GM12878 (cell line): ENCODE data around the gene RBPJL. TPM values are rescaled to one million over a fixed set of nuclear protein-coding genes. Genes with fewer than 3 reads are reported as not detected.

Source experiments
- ATAC-seq: fragments of 200-7000 bp; cut with Tn5 transposase; 3 replicates; pipeline ENCODE4 v1.9.1; 2020; ENCODE audit warnings: mild to moderate bottlenecking, moderate library complexity
- BruUV-seq: library from RNA; stranded (reverse); fragments of 400-500 nt; replicated peaks from 2 replicates; lab custom pipeline; 2021; lab: Mats Ljungman, UMichigan
- CTCF ChIA-PET: fragments of 300-600 bp; sonication (Branson Sonifier 250); formaldehyde crosslinking; extraction: SDS; loops from one replicate; lab custom pipeline; 2021; ENCODE audit warnings: inconsistent platforms; lab: Yijun Ruan, JAX
- POLR2A ChIA-PET: fragments of 350-600 bp; formaldehyde crosslinking; extraction: SDS; loops from one replicate; lab custom pipeline; 2021; ENCODE audit warnings: inconsistent platforms; lab: Charles Lee
- RAD21 ChIA-PET: fragments of 300-600 bp; sonication (Branson Sonifier 250); formaldehyde crosslinking; loops from one replicate; lab custom pipeline; 2023; ENCODE audit warnings: antibody characterized with exemption; ENCODE audit not compliant: unreplicated experiment; lab: Charles Lee
- SMC1A ChIA-PET: fragments of 300-600 bp; sonication (Branson Sonifier 250); formaldehyde crosslinking; loops from one replicate; lab custom pipeline; 2023; ENCODE audit not compliant: unreplicated experiment, uncharacterized antibody; lab: Charles Lee
- DNase-seq: peaks from one replicate; pipeline ENCODE4 v3.0.0-alpha.2; 2011; ENCODE audit warnings: low read depth, low spot score
- FAIRE-seq: peaks from 3 replicates; lab custom pipeline; 2011; peaks lifted over from hg19 to GRCh38; lab: Jason Lieb, UNC
- H2AFZ ChIP-seq: 2 replicates; pipeline ENCODE4 v1.6.0; 2011; ENCODE audit warnings: low read depth, low read length, control low read depth; ENCODE audit not compliant: control insufficient read depth
- H3K27ac ChIP-seq: 2 replicates; pipeline ENCODE4 v1.5.1; 2011; ENCODE audit warnings: control low read depth; ENCODE audit not compliant: control insufficient read depth, insufficient read depth
- H3K27me3 ChIP-seq, 2 experiments: replicated peaks in 1 of 2; 2 replicates each; pipeline versions ENCODE4 v1.6.0 to v1.6.1; 2011; ENCODE audit warnings: low read length in 1 of 2; ENCODE audit not compliant: control insufficient read depth in 2 of 2, insufficient read depth in 2 of 2
- H3K36me3 ChIP-seq, 2 experiments: 2 replicates each; pipeline ENCODE4 v1.5.1; 2011; ENCODE audit warnings: low read length in 1 of 2; ENCODE audit not compliant: control insufficient read depth in 2 of 2, insufficient read depth in 2 of 2
- H3K4me1 ChIP-seq: 2 replicates; pipeline ENCODE4 v1.6.1; 2011; ENCODE audit warnings: mild to moderate bottlenecking, low read length, moderate library complexity, mixed read lengths; ENCODE audit not compliant: control insufficient read depth, insufficient read depth
- H3K4me2 ChIP-seq: 2 replicates; pipeline ENCODE4 v1.6.0; 2011; ENCODE audit warnings: control low read depth; ENCODE audit not compliant: control insufficient read depth, insufficient read depth
- H3K4me3 ChIP-seq: fragments of 200-600 bp; sonication (generic); 2 replicates; pipeline ENCODE4 v1.5.1; 2016
- H3K79me2 ChIP-seq: 2 replicates; pipeline ENCODE4 v1.6.0; 2011; ENCODE audit warnings: low read length; ENCODE audit not compliant: control insufficient read depth, insufficient read depth
- H3K9ac ChIP-seq: 2 replicates; pipeline ENCODE4 v1.8.0; 2011; ENCODE audit warnings: low read length, control low read depth, mixed read lengths; ENCODE audit not compliant: control insufficient read depth, insufficient read depth
- H3K9me3 ChIP-seq: replicated peaks from 3 replicates; pipeline ENCODE4 v1.5.1; 2011; ENCODE audit warnings: mild to moderate bottlenecking, low read length; ENCODE audit not compliant: control insufficient read depth, insufficient read depth
- H4K20me1 ChIP-seq: 2 replicates; pipeline ENCODE4 v1.6.0; 2011; ENCODE audit not compliant: control insufficient read depth, insufficient read depth
- BCL3 ChIP-seq: IDR thresholded peaks from 2 replicates; pipeline ENCODE4 v1.6.1; 2011; ENCODE audit warnings: borderline replicate concordance, low read depth, mild to moderate bottlenecking, moderate library complexity, low read length; ENCODE audit not compliant: insufficient read depth, poor library complexity, severe bottlenecking
- CHD1 ChIP-seq: IDR thresholded peaks from 2 replicates; pipeline ENCODE4 v1.6.1; 2012; ENCODE audit warnings: low read depth, low read length, improper control_type of control experiment
- CUX1 ChIP-seq: IDR thresholded peaks from 2 replicates; pipeline ENCODE4 v1.6.1; 2012; ENCODE audit warnings: improper control_type of control experiment, low read depth, low read length; ENCODE audit not compliant: insufficient replicate concordance
- NBN ChIP-seq: fragments of 450-650 bp; IDR thresholded peaks from 2 replicates; pipeline ENCODE4 v1.6.1; 2016
- SKIL ChIP-seq: fragments of 450-650 bp; IDR thresholded peaks from 2 replicates; pipeline ENCODE4 v1.6.1; 2017; ENCODE audit warnings: mild to moderate bottlenecking, low read depth, inconsistent platforms; ENCODE audit not compliant: poor library complexity, severe bottlenecking
- SPI1 ChIP-seq: IDR thresholded peaks from 2 replicates; pipeline ENCODE4 v1.6.1; 2011; ENCODE audit warnings: low read depth, mild to moderate bottlenecking, low read length, moderate library complexity, borderline replicate concordance; ENCODE audit not compliant: insufficient read depth
- TCF12 ChIP-seq: IDR thresholded peaks from 2 replicates; pipeline ENCODE4 v1.6.1; 2011; ENCODE audit warnings: low read depth, mild to moderate bottlenecking, low read length
- ZBED1 ChIP-seq: IDR thresholded peaks from 2 replicates; pipeline ENCODE4 v1.6.1; 2016; ENCODE audit warnings: borderline replicate concordance
- ZNF217 ChIP-seq: fragments of 450-650 bp; IDR thresholded peaks from 2 replicates; pipeline ENCODE4 v1.6.1; 2017; ENCODE audit warnings: antibody characterized with exemption, mild to moderate bottlenecking
- ZNF687 ChIP-seq: fragments of 450-650 bp; IDR thresholded peaks from 2 replicates; pipeline ENCODE4 v1.6.1; 2017; ENCODE audit warnings: mild to moderate bottlenecking, moderate library complexity
- WGBS: methylation state at CpG from one replicate; pipeline ENCODE4 v1.1.6; 2016; ENCODE audit warnings: low lambda C conversion rate; ENCODE audit not compliant: insufficient replicate concordance, insufficient coverage; ENCODE audit errors: missing lambda C conversion rate; 5-methylcytosine and 5-hydroxymethylcytosine counted together
- in situ Hi-C: fragments of 300-500 bp; cut with MboI; formaldehyde crosslinking; loops from 9 replicates; pipeline ENCODE4 v1.14.3; 2018; ENCODE audit warnings: mixed read lengths
- intact Hi-C: fragments of 100-400 bp; cut with micrococcal nuclease; formaldehyde crosslinking; loops from one replicate; pipeline ENCODE4 v1.14.2; 2022; ENCODE audit not compliant: unreplicated experiment
- polyA plus RNA-seq, 11 experiments: library from polyadenylated mRNA; depleted of rRNA in 4 of 11; unstranded in 6 of 11; stranded (reverse) in 5 of 11; fragments of >200 nt; fragmentation: Nextera tagmentation in 4 of 11; fragmentation: Illumina TruSeq in 1 of 11; extraction: Ambion mirVana in 4 of 11; extraction: Trizol in 1 of 11; gene quantifications; 1 replicate in 1 of 11; 2 replicates in 10 of 11; pipeline versions ENCODE4 v1.2.1 to v1.2.3, GENCODE V29; 2011 to 2016; ENCODE audit warnings: inconsistent platforms in 2 of 11, missing spikeins in 2 of 11, low read depth in 1 of 11
- total RNA-seq, 4 experiments: library from RNA; depleted of rRNA in 3 of 4; stranded (reverse); fragments of >200 nt in 3 of 4; fragmentation: Illumina TruSeq in 1 of 4; extraction: Trizol in 1 of 4; gene quantifications; 2 replicates each; pipeline versions ENCODE4 v1.2.1 to v1.2.3, GENCODE V29; 2013 to 2021

The RBPJL gene
- total and polyA plus RNA-seq, 10 of the 15 experiments (the other 5 are each of a cell fraction or from before 2014, with no cell fraction given) = 0.18 TPM; not detected in 9

- Histone ChIP-seq H3K4me3 (no peak overlapping the region), H3K27ac (no peak overlapping the region), H2AFZ (no peak overlapping the region), H3K79me2 (no peaks in the 10 kb centered on the region), H3K9me3 (no peaks in the 10 kb centered on the region; the same call in 2 of the 3 replicates), H3K9ac (no peak overlapping the region), H3K4me2 (no peak overlapping the region), H3K4me1 (peaks cover 19% of the 10 kb centered on the region), H3K27me3 (peaks cover 4 to 6% of the 10 kb centered on the region in 2 experiments; a peak in 3 of 4 replicates), H4K20me1 (no peaks in the 10 kb centered on the region), H3K36me3 (no peaks in the 10 kb centered on the region)
- CTCF ChIA-PET = interaction anchor here (0.9 to 11.2 kb wide), 20 partner anchors 9 to 466 kb away, joined by 3 to 121 read pairs (median 10); partner anchors contain the start of genes SDC4 and SYS1
- 10% methylated on average over 3 of the region's 3 CpGs for WGBS
- FAIRE-seq (no peak), ATAC-seq (no peak), DNase-seq (no peak)
- POLR2A ChIA-PET = no interaction called here
- SMC1A ChIA-PET = interaction anchor here (0.6 to 7.2 kb wide), 11 partner anchors 9 to 453 kb away, joined by 3 to 82 read pairs (median 4); partner anchors contain the start of gene SYS1
- no TSS peak for BruUV-seq
- intact Hi-C loops (no loop called here), in situ Hi-C loops (no loop called here)
- RAD21 ChIA-PET = interaction anchor here (1.2 to 4.9 kb wide), 5 partner anchors 17 to 453 kb away, joined by 3 to 36 read pairs (median 7); no protein-coding TSS in a partner anchor
- TF ChIP-seq ZNF217 (no peak), SPI1 (no peak), NBN (no peak), BCL3 (no peak), CHD1 (no peak), TCF12 (no peak), SKIL (no peak), ZBED1 (no peak), CUX1 (no peak), ZNF687 (no peak)
These were observed 11.2 kb downstream of the RBPJL start for GRCh38 chr20:45317826-45318225.
